MM.1S (cell line): Measurements from ENCODE around the gene ORAI3.

Source experiments
- DNase-seq: peaks from one replicate; pipeline ENCODE4 v3.0.0-alpha.2; 2015
- H2AFZ ChIP-seq: fragments of 300-600 bp; sonication (generic); 2 replicates; pipeline ENCODE4 v1.6.0; 2016; ENCODE audit warnings: antibody characterized with exemption, low read length
- H3F3A ChIP-seq: fragments of 300-600 bp; sonication (generic); 2 replicates; pipeline ENCODE4 v1.6.1; 2016; ENCODE audit warnings: mild to moderate bottlenecking, antibody characterized with exemption, low read length, moderate library complexity, mixed read lengths; ENCODE audit not compliant: insufficient read depth
- H3K27ac ChIP-seq: fragments of 300-600 bp; sonication (generic); 2 replicates; pipeline ENCODE4 v1.5.1; 2016; ENCODE audit warnings: mild to moderate bottlenecking, low read length
- H3K27me3 ChIP-seq: fragments of 300-600 bp; sonication (generic); replicated peaks from 2 replicates; pipeline ENCODE4 v1.6.0; 2016; ENCODE audit warnings: low read length; ENCODE audit not compliant: insufficient read depth
- H3K36me3 ChIP-seq: fragments of 300-600 bp; sonication (generic); replicated peaks from 2 replicates; pipeline ENCODE4 v1.6.1; 2016; ENCODE audit warnings: mild to moderate bottlenecking, low read length, mixed read lengths; ENCODE audit not compliant: insufficient read depth
- H3K4me1 ChIP-seq: fragments of 300-600 bp; sonication (generic); 2 replicates; pipeline ENCODE4 v1.6.1; 2016; ENCODE audit warnings: low read length, mixed read lengths
- H3K4me2 ChIP-seq: fragments of 300-600 bp; sonication (generic); 2 replicates; pipeline ENCODE4 v1.6.0; 2016; ENCODE audit warnings: low read depth, low read length
- H3K4me3 ChIP-seq: fragments of 300-600 bp; sonication (generic); 2 replicates; pipeline ENCODE4 v1.5.1; 2016; ENCODE audit warnings: low read length, mixed read lengths
- H3K79me2 ChIP-seq: fragments of 300-600 bp; sonication (generic); 2 replicates; pipeline ENCODE4 v1.6.1; 2016; ENCODE audit warnings: mixed run types, low read length, mixed read lengths
- H3K9ac ChIP-seq: fragments of 300-600 bp; sonication (generic); 2 replicates; pipeline ENCODE4 v1.6.1; 2016; ENCODE audit warnings: low read length, mixed read lengths
- H3K9me2 ChIP-seq: fragments of 300-600 bp; sonication (generic); replicated peaks from 2 replicates; pipeline ENCODE4 v1.6.1; 2016; ENCODE audit warnings: mild to moderate bottlenecking, low read length, mixed read lengths; ENCODE audit not compliant: insufficient read depth
- H3K9me3 ChIP-seq: fragments of 300-600 bp; sonication (generic); replicated peaks from 2 replicates; pipeline ENCODE4 v1.6.1; 2016; ENCODE audit warnings: mild to moderate bottlenecking, low read length, mixed read lengths; ENCODE audit not compliant: insufficient read depth
- H4K20me1 ChIP-seq: fragments of 300-600 bp; sonication (generic); 2 replicates; pipeline ENCODE4 v1.6.1; 2016; ENCODE audit warnings: mild to moderate bottlenecking, low read length, moderate library complexity, mixed read lengths; ENCODE audit not compliant: insufficient read depth
- CTCF ChIP-seq: fragments of 300-600 bp; sonication (generic); IDR thresholded peaks from 2 replicates; pipeline ENCODE4 v1.5.1; 2016; ENCODE audit warnings: antibody characterized with exemption, low read length, mixed read lengths
- EZH2 ChIP-seq: fragments of 300-600 bp; sonication (generic); optimal IDR thresholded peaks from 2 replicates; pipeline ENCODE3; 2017; ENCODE audit warnings: low read depth, mild to moderate bottlenecking, antibody characterized with exemption, low read length, mixed read lengths
- EZH2phosphoT487 ChIP-seq: fragments of 300-600 bp; sonication (generic); IDR thresholded peaks from 2 replicates; pipeline ENCODE4 v1.6.1; 2018; ENCODE audit warnings: antibody characterized with exemption, low read length

ORAI3 gene

GRCh38 chr16:31002862-31003341, 54.0 kb downstream of the ORAI3 start:
- Histone ChIP-seq H3K4me1 (no peaks in the 10 kb centered on the region), H3K9ac (no peak overlapping the region), H3K36me3 (no peaks in the 10 kb centered on the region), H3K9me3 (no peaks in the 10 kb centered on the region), H3K4me2 (no peak overlapping the region), H3K27ac (no peak overlapping the region), H2AFZ (no peak overlapping the region), H3K27me3 (peaks cover 96% of the 10 kb centered on the region), H3K9me2 (no peaks in the 10 kb centered on the region), H3F3A (no peaks in the 10 kb centered on the region), H3K79me2 (no peaks in the 10 kb centered on the region), H3K4me3 (no peak overlapping the region), H4K20me1 (no peaks in the 10 kb centered on the region)
- DNase-seq: no peak
- no peak for TF ChIP-seq EZH2
- TF ChIP-seq CTCF: no peak
- no peak for TF ChIP-seq EZH2phosphoT487

GRCh38 chr16:31003744-31004143, 54.9 kb downstream of the ORAI3 start:
- H3F3A ChIP-seq: no peaks in the 10 kb centered on the region
- H3K79me2 ChIP-seq: no peaks in the 10 kb centered on the region
- H3K9me2 ChIP-seq: no peaks in the 10 kb centered on the region
- no peak overlapping the region for H3K4me3 ChIP-seq
- no peak for DNase-seq
- H3K9ac ChIP-seq: no peak overlapping the region
- no peak overlapping the region for H3K27ac ChIP-seq
- peaks cover 93% of the 10 kb centered on the region for H3K27me3 ChIP-seq
- H4K20me1 ChIP-seq: no peaks in the 10 kb centered on the region
- H3K4me1 ChIP-seq: no peaks in the 10 kb centered on the region
- H3K4me2 ChIP-seq: no peak overlapping the region
- H3K36me3 ChIP-seq: no peaks in the 10 kb centered on the region
- no peaks in the 10 kb centered on the region for H3K9me3 ChIP-seq
- TF ChIP-seq EZH2: no peak
- no peak for TF ChIP-seq EZH2phosphoT487
- TF ChIP-seq CTCF: no peak
- no peak overlapping the region for H2AFZ ChIP-seq
